Middle frontal gyrus (tissue), 1 donor: ENCODE measurements around the gene GAGE12D.
"Not testable (repeated sequence)": the region's sequence is repeated elsewhere in the genome, so short reads cannot be mapped to it uniquely, and the experiment has no call there.

Experiments used
- DNase-seq: peaks from one replicate; pipeline ENCODE4 v3.0.0-alpha.2; 2015; ENCODE audit warnings: low spot score; ENCODE audit errors: extremely low spot score

Gene GAGE12D

DNA sequence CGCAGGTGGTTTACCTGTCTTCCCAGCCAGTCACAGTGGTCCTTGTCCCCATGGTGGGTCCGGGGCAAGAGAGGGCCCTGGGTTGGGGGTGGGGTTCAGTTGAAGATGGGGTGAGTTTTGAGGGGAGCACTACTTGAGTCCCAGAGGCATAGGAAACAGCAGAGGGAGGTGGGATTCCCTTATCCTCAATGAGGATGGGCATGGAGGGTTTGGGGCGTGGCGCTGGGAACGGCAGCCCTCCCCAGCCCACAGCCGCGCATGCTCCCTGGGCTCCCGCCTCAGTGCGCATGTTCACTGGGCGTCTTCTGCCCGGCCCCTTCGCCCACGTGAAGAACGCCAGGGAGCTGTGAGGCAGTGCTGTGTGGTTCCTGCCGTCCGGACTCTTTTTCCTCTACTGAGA lies at the start of gene GAGE12D:
GAGE12D (plus strand) TSS at position 301 of the 400 bp plus-strand sequence. CDS start 1,155 bp downstream, outside the sequence.
- DNase-seq: not testable (repeated sequence)

DNA sequence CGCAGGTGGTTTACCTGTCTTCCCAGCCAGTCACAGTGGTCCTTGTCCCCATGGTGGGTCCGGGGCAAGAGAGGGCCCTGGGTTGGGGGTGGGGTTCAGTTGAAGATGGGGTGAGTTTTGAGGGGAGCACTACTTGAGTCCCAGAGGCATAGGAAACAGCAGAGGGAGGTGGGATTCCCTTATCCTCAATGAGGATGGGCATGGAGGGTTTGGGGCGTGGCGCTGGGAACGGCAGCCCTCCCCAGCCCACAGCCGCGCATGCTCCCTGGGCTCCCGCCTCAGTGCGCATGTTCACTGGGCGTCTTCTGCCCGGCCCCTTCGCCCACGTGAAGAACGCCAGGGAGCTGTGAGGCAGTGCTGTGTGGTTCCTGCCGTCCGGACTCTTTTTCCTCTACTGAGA lies 9.7 kb upstream of the GAGE12D start, which contains the start of gene GAGE12C:
GAGE12C (plus strand) TSS at position 301 of the 400 bp plus-strand sequence. CDS start 1,155 bp downstream, outside the sequence.
- DNase-seq: not testable (repeated sequence)

DNA sequence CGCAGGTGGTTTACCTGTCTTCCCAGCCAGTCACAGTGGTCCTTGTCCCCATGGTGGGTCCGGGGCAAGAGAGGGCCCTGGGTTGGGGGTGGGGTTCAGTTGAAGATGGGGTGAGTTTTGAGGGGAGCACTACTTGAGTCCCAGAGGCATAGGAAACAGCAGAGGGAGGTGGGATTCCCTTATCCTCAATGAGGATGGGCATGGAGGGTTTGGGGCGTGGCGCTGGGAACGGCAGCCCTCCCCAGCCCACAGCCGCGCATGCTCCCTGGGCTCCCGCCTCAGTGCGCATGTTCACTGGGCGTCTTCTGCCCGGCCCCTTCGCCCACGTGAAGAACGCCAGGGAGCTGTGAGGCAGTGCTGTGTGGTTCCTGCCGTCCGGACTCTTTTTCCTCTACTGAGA lies 9.5 kb downstream of the GAGE12D start, which contains the start of gene GAGE12E:
GAGE12E (plus strand) TSS at position 301 of the 400 bp plus-strand sequence. CDS start 1,155 bp downstream, outside the sequence.
- not testable (repeated sequence) for DNase-seq

- not testable (repeated sequence) for DNase-seq
Observed at GRCh38 chrX:49560542-49560941, 19.0 kb downstream of the GAGE12D start, which contains the start of gene GAGE12F. GAGE12F (plus strand) TSS chrX:49560842; CDS start chrX:49561997, 1,155 bp downstream.

DNA sequence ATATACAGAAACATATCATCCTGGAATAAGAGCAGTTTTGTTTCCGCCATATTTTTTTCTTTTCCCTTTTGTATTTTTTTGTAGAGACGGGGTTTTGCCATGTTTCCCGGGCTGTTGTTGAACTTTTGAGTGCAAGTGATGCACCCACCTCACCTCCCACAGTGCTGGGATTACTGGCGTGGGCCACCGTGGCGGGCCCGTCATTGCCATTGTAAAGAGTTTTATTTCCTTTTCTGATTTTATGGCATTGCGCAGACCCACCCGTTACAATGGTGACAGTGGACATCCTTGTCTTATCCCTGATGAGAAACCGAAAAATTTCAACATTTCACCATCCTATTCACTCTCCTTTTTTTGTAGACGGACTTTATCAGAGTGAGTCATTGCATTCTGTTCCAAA lies 27.2 kb downstream of the GAGE12D start:
- DNase-seq: not testable (repeated sequence)

DNA sequence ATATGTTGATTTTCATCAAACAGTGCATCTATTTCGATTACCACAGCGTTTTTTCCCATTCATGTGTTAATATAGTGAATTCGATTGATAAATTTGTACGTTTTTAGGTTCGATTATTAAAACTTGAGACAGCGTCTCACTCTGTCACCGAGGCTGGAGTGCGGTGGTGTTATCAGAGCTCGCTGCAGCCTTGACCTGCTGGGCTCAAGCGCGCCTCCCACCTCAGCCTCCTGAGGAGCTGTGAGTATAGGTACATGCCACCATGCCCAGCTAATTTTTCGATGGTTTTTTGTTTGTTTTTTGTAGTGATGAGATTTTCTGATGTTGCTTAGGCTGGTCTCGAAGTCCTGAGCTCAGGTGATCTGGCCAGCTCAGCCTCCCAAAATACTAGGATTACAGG lies 27.6 kb downstream of the GAGE12D start:
- DNase-seq: not testable (repeated sequence)

DNA sequence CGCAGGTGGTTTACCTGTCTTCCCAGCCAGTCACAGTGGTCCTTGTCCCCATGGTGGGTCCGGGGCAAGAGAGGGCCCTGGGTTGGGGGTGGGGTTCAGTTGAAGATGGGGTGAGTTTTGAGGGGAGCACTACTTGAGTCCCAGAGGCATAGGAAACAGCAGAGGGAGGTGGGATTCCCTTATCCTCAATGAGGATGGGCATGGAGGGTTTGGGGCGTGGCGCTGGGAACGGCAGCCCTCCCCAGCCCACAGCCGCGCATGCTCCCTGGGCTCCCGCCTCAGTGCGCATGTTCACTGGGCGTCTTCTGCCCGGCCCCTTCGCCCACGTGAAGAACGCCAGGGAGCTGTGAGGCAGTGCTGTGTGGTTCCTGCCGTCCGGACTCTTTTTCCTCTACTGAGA lies 28.6 kb downstream of the GAGE12D start, which contains the start of gene GAGE12G:
GAGE12G (plus strand) TSS at position 301 of the 400 bp plus-strand sequence. CDS start 1,155 bp downstream, outside the sequence.
- not testable (repeated sequence) for DNase-seq

GRCh38 chrX:49579649-49580048 lies 38.1 kb downstream of the GAGE12D start, which contains the start of gene GAGE12H:
GAGE12H (plus strand) TSS chrX:49579949; CDS start chrX:49581104, 1,155 bp downstream.
- DNase-seq: not testable (repeated sequence)

- DNase-seq: not testable (repeated sequence)
Observed at GRCh38 chrX:49589196-49589595, 47.7 kb downstream of the GAGE12D start, which contains the start of gene GAGE2A. GAGE2A (plus strand) TSS chrX:49589496; CDS start chrX:49590651, 1,155 bp downstream.

DNA sequence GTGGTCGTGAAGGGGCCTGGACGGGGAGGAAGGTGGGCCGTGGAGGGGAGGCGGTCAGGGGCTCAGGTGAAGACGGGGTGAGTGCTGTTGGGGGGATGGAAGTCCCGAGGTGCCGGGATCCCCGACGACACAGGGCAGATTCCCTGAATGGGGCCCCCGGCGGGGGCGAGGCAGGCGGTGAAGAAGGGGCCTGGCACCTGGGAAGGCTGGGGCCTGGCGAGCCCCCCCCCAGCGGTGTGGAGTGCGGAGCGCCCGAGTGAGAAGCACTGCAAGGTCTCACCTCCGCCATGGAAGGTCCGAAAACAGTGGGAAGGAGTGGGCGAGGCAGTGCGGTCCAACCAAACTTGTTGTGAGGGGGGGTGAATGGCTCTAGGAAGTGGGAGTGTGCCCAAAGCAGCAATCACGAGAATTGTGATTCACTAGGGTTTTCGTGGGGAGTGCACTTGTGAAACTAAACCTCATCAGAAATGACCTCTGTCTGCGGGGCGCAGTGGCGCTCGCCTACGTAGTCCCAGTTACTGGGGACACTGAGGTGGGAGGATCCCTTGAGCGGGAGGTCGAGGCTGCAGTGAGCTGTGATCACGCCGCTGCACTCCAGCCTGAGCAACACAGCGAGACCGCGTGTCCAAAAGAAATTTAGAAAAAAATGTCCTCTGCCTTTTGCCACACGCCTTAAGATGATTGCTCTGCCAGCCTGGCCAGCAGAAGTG lies 48.4 kb downstream of the GAGE12D start:
- not testable (repeated sequence) for DNase-seq

DNA sequence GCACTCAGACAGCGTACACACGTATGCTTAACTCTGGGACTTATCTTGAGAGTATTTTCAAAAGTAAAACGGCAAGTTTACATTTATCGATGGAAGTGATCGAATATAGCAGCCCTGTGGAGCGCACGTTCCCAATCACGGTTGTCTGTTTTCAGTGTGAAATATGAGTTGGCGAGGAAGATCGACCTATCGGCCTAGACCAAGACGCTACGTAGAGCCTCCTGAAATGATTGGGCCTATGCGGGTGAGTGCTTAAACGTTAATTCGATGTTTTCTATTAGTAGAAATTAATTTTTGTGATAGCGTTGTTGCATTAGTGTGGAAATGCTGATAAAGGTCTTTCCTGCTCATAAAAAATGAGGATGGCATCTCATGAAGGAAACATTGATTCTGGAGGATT lies 49.0 kb downstream of the GAGE12D start:
- DNase-seq: not testable (repeated sequence)
